Heart left ventricle (tissue), 16 donors: ENCODE data around the gene BRINP1. TPM values are rescaled to one million over a fixed set of nuclear protein-coding genes. Genes with fewer than 3 reads are reported as not detected.
A peak's percentile ranks its signal among the peaks of the same experiment; 100 is the strongest.

Experiments used
- ATAC-seq, 4 donors: fragments of 200-7000 bp; cut with Tn5 transposase; one replicate each; pipeline ENCODE4 v1.9.1; 2020 to 2022; ENCODE audit warnings: moderate library complexity in 4 of 4, mild to moderate bottlenecking in 3 of 4, moderate number of reproducible peaks in 1 of 4
- DNase-seq, 5 donors: peaks; one replicate each; pipeline ENCODE4 v3.0.0-alpha.2; 2020
- H3K27ac ChIP-seq, 12 donors: fragments of 200-600 bp; sonication (generic) in 4 of 12; one replicate each; pipeline versions ENCODE4 v1.5.0 to v1.8.0; 2016 to 2022; ENCODE audit warnings: mild to moderate bottlenecking in 2 of 12
- H3K27me3 ChIP-seq, 9 donors: fragments of 200-600 bp; sonication (generic) in 2 of 9; one replicate each; pipeline versions ENCODE4 v1.5.1 to v1.8.0; 2016 to 2022; ENCODE audit warnings: mild to moderate bottlenecking in 3 of 9
- H3K36me3 ChIP-seq, 9 donors: fragments of 200-600 bp; sonication (generic) in 2 of 9; one replicate each; pipeline versions ENCODE4 v1.5.0 to v1.8.0; 2018 to 2022; ENCODE audit warnings: mild to moderate bottlenecking in 2 of 9
- H3K4me1 ChIP-seq, 12 donors: fragments of 200-600 bp; sonication (generic) in 4 of 12; one replicate each; pipeline versions ENCODE4 v1.5.0 to v1.8.0; 2016 to 2022; ENCODE audit warnings: mild to moderate bottlenecking in 3 of 12
- H3K4me3 ChIP-seq, 12 donors: fragments of 200-600 bp; sonication (generic) in 4 of 12; one replicate each; pipeline versions ENCODE4 v1.5.0 to v1.8.0; 2017 to 2022; ENCODE audit warnings: mild to moderate bottlenecking in 9 of 12, moderate library complexity in 4 of 12
- H3K9me3 ChIP-seq, 12 donors: fragments of 200-600 bp; sonication (generic) in 4 of 12; one replicate each; pipeline versions ENCODE4 v1.5.0 to v1.8.0; 2016 to 2022; ENCODE audit warnings: mild to moderate bottlenecking in 1 of 12
- POLR2A ChIP-seq, 2 donors: fragments of 450-650 bp; IDR thresholded peaks; one replicate each; pipeline ENCODE4 v1.6.1; 2017; ENCODE audit warnings: antibody characterized with exemption in 2 of 2, mild to moderate bottlenecking in 2 of 2, moderate library complexity in 2 of 2
- whole genome bisulfite sequencing, 4 donors: extraction: QIAGEN DNeasy Blood & Tissue Kit in 2 of 4; methylation state at CpG; one replicate each; pipeline versions ENCODE4 v1.1.5 to v1.1.7; 2013 to 2018; 5-methylcytosine and 5-hydroxymethylcytosine counted together
- intact Hi-C, 10 donors: fragments of 100-400 bp; cut with DNase I; formaldehyde crosslinking; loops; one replicate each; pipeline versions ENCODE4 v1.11.1 to v1.14.2; 2022
- polyA plus RNA-seq, 2 donors: library from polyadenylated mRNA; stranded (reverse); fragments of 200-250 nt; gene quantifications; one replicate each; pipeline ENCODE4 v1.2.3, GENCODE V29; 2013
- total RNA-seq, 9 donors: library from RNA; depleted of rRNA in 2 of 9; stranded (reverse); fragments of >200 nt in 2 of 9; fragmentation: NEBNext Ultra II Directional in 3 of 9; extraction: Animal tissue kit (Norgen Biotek cat#: 25700) in 3 of 9; gene quantifications; one replicate each; pipeline versions ENCODE4 v1.1.0 to v1.2.4, GENCODE V29; 2016 to 2023
- TF ChIP-seq, protein P1 (sequence below), 12 donors: fragments of 200-600 bp; sonication (generic) in 4 of 12; IDR thresholded peaks; one replicate each; pipeline versions ENCODE4 v1.5.0 to v1.8.0; 2018 to 2022; ENCODE audit warnings: antibody characterized with exemption in 12 of 12, mild to moderate bottlenecking in 5 of 12
- donor health status: ischemic (EF 13 %, LVEDD 7.1; RV severe dilation, severe dysfunction).
- donor health status: healthy with polysubstance abuse.
- donor health status: DM: no; HTN: yes; CAD: no.
- donor health status: DM: no; HTN: no; CAD: no.
- donor health status: ischemic (EF 25% LVEDD 6.9; RV normal size, moderate dysfunction).
- donor health status: ischemic (EF 25% LVEDD 5.7; RV mildly dilated, moderate dysfunction).
- donor health status: healthy.
- donor health status: DM: yes; HTN: yes; CAD: no.
- donor health status: ischemic (EF 35%, LVEDD 5.7; RV mildly dilated, moderate dysfunction).
- donor health status: nonischemic (EF 11% LVEDD 7.7; RV severe dilation, severe dysfunction).
- donor health status: DM: yes; HTN: yes; CAD: no.
- donor health status: PGD.
- donor health status: ischemic (EF 29% LVEDD 5.4; RV normal size, mild dysfunction).
- donor health status: nonischemic (EF 23%, LVEDD 6.1; RV moderate dilation, normal function).

Gene BRINP1
- total and polyA plus RNA-seq, 11 donors: 0.04 to 7.1 (median 0.40) TPM; not detected in 1

DNA sequence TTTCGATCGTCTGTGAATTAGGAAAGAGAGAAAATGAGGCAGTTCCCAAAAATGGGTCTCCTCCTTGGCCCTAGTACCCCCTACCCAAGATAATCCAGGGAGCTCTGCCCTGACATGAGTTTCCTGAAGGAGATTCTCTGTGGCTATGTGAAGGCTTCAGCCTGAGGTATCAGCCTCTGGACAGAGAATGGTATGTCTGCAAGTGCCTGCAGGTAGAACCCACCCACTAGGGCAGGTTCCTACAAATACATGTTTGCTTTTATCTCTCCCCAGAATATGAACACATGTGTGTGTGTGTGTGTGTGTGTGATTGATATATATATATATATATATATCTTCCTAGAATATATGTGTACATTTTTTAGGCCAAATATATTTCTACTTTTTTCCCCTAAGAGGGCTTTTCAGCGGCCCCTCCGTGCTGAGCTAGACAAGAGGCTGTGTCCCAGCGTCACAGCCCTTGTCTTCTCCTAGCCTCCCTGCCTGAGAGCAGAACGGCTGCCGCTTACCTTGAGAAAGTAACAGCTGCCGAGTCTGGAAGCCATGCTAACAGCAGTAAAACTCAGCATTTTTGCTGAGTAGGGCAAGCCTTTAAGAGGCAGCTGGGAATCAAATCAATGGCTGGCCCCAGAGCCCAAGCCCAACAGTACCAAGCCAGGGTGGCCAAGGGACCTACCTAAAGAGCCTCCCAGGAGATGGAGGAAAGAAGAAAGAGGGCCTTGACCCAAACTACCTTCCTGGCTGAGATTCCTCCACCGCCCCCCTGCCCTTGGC lies 2.1 kb downstream of the BRINP1 start:
- Histone ChIP-seq H3K27me3 (peaks cover 0 to 37% (median 29%) of the 10 kb centered on the region in 9 donors), H3K36me3 (no peaks in the 10 kb centered on the region), H3K4me1 (peaks cover 0 to 13% (median 0%) of the 10 kb centered on the region in 12 donors), H3K4me3 (no peak overlapping the region), H3K27ac (no peak overlapping the region), H3K9me3 (no peaks in the 10 kb centered on the region)
- WGBS, 4 donors: 49 to 57% (median 53%) methylated on average over 9 of the region's 9 CpGs
- ATAC-seq: no peak
- no peak for TF ChIP-seq POLR2A (IDR thresholded peaks at IDR 0.05)
- TF ChIP-seq, protein P1, sequence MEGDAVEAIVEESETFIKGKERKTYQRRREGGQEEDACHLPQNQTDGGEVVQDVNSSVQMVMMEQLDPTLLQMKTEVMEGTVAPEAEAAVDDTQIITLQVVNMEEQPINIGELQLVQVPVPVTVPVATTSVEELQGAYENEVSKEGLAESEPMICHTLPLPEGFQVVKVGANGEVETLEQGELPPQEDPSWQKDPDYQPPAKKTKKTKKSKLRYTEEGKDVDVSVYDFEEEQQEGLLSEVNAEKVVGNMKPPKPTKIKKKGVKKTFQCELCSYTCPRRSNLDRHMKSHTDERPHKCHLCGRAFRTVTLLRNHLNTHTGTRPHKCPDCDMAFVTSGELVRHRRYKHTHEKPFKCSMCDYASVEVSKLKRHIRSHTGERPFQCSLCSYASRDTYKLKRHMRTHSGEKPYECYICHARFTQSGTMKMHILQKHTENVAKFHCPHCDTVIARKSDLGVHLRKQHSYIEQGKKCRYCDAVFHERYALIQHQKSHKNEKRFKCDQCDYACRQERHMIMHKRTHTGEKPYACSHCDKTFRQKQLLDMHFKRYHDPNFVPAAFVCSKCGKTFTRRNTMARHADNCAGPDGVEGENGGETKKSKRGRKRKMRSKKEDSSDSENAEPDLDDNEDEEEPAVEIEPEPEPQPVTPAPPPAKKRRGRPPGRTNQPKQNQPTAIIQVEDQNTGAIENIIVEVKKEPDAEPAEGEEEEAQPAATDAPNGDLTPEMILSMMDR (IDR thresholded peaks at IDR 0.05): no peak
- DNase-seq: no peak
- intact Hi-C loops: loop anchor here (5.0 to 10.0 kb wide), 9 partner anchors 82 to 1722 kb away; no protein-coding TSS in a partner anchor

DNA sequence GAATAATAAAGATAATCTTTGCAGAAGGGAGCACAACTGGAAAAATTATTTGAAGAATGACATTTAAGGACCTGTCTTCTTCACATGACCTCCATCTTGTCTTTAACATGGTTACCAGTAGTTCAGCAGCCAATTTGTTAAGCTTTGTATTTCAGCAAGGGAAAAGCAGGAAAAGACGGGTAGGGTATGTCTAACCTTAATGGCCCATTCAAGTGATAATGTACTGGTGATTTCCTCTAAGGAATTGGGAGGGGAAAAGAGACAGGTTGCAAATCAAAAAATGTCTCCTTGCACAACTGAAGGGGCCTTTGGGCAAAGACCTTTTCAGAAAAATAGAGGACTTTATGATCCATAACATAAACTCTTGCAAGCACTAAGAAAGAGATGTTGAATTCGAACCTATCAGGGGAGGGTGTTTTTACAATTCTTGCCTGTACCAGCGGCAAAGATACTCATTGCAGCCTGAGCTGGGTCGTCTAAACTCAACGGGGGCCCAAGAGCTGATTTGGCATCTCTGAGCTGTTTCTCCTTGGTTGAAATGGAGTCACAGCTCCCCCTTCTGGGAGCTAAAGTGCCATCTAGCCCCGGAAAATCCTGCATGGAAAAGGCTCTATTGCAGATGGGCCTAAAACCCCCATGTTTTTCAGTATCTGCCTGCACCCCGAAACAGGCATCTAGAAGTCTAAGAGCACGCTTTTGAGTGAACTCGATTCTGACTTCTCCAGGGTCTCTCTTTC lies 3.8 kb downstream of the BRINP1 start:
- Histone ChIP-seq H3K27me3 (peaks cover 0 to 34% (median 29%) of the 10 kb centered on the region in 9 donors), H3K9me3 (no peaks in the 10 kb centered on the region), H3K36me3 (no peaks in the 10 kb centered on the region), H3K4me1 (peaks cover 0 to 13% (median 0%) of the 10 kb centered on the region in 12 donors), H3K27ac (no peak overlapping the region), H3K4me3 (no peak overlapping the region)
- intact Hi-C loops: loop anchor here (1.0 to 10.0 kb wide), 10 partner anchors 81 to 1721 kb away; no protein-coding TSS in a partner anchor
- ATAC-seq: no peak
- 9 to 12% (median 11%) methylated on average over 9 of the region's 9 CpGs for WGBS, 4 donors
- TF ChIP-seq POLR2A (IDR thresholded peaks at IDR 0.05): no peak
- TF ChIP-seq, protein P1 (IDR thresholded peaks at IDR 0.05): peak in 11 of 12 donors; percentile 22 to 64 (median 48)
- no peak for DNase-seq

DNA sequence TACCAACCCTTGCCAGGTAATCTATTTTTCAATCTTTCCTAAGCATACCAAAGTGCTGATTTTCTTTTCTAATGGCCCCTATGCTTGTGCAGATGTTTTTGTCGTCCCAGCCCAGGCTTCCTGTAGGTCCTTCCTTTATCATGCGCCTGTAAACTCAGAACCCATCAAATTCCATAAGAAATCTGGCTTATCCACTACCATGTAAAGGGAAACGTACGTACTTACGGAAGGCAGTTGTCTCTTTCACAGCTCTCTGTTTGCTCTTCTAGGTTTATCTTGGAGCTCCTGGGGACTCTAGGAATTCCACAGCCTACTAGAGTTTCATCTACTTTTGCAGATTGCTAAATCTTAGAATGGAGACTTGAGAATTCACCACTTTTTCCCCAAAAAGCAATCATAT lies 9.0 kb downstream of the BRINP1 start:
- 34 to 44% (median 38%) methylated on average over 5 of the region's 5 CpGs for WGBS, 4 donors
- Histone ChIP-seq H3K4me3 (no peak overlapping the region), H3K27me3 (no peaks in the 10 kb centered on the region), H3K36me3 (no peaks in the 10 kb centered on the region), H3K4me1 (no peaks in the 10 kb centered on the region), H3K27ac (no peak overlapping the region), H3K9me3 (no peaks in the 10 kb centered on the region)
- intact Hi-C loops: loop anchor here in 5 of 10 donors (10.0 kb wide), 6 partner anchors 75 to 1715 kb away; no protein-coding TSS in a partner anchor
- ATAC-seq (no peak), DNase-seq (no peak)
- TF ChIP-seq, protein P1 (IDR thresholded peaks at IDR 0.05): no peak
- TF ChIP-seq POLR2A (IDR thresholded peaks at IDR 0.05): no peak
